IPS-20b (cell line): ENCODE measurements around the gene GLIPR1L2.
"Not testable (repeated sequence)": the region's sequence is repeated elsewhere in the genome, so short reads cannot be mapped to it uniquely, and the experiment has no call there.

Source experiments
- H3K27ac ChIP-seq: one replicate; pipeline ENCODE4 v1.5.1; 2013; ENCODE audit warnings: low read length
- H3K27me3 ChIP-seq: 2 replicates; pipeline ENCODE4 v1.6.1; 2013; ENCODE audit warnings: mild to moderate bottlenecking, low read length, inconsistent platforms; ENCODE audit not compliant: insufficient read depth
- H3K36me3 ChIP-seq: 2 replicates; pipeline ENCODE4 v1.6.1; 2013; ENCODE audit warnings: low read depth, mild to moderate bottlenecking, inconsistent platforms, low read length, moderate library complexity; ENCODE audit not compliant: insufficient read depth
- H3K4me1 ChIP-seq: 2 replicates; pipeline ENCODE4 v1.6.1; 2013; ENCODE audit warnings: mild to moderate bottlenecking, control low read depth, inconsistent platforms, low read length, moderate library complexity; ENCODE audit not compliant: insufficient read depth
- H3K4me3 ChIP-seq: 2 replicates; pipeline ENCODE4 v1.5.1; 2013; ENCODE audit warnings: mild to moderate bottlenecking, low read length, inconsistent platforms
- H3K9ac ChIP-seq: 2 replicates; pipeline ENCODE4 v1.6.1; 2013; ENCODE audit warnings: low read depth, mild to moderate bottlenecking, inconsistent platforms, low read length, moderate library complexity
- H3K9me3 ChIP-seq: 2 replicates; pipeline ENCODE4 v1.6.1; 2013; ENCODE audit warnings: mild to moderate bottlenecking, low read depth, low read length, inconsistent platforms; ENCODE audit not compliant: insufficient read depth

The GLIPR1L2 gene

DNA sequence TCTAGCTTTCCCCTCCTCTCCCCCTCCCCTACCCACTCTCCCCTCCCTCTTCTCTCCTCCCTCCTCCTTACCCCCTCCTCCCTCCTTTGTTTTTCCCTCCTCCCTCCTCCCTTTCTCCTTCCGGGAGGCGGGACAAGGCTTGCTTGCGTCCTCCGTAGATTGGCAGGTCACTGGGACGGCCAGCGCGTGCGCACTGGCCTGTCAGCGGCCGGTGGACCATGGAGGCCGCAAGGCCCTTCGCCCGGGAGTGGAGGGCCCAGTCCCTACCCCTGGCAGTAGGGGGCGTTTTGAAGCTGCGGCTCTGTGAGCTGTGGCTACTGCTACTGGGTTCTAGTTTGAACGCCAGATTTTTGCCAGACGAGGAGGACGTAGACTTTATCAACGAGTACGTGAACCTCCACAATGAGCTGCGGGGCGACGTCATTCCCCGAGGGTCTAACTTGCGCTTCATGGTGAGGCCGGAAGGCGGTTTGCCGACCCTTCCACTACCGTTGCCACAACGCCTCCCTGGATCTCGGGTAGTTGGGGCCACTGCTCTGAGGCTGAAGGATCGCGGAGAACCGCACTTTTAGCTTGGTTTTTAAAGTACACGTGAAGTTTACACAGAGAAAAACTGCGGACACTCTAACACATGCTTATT lies at the start of gene GLIPR1L2:
Gene GLIPR1L2 (plus strand): TSS at position 191 of the 640 bp plus-strand sequence. CDS start 28 bp downstream, at position 219.
- Histone ChIP-seq H3K36me3 (no peaks in the 10 kb centered on the region), H3K4me1 (peaks cover 2% of the 10 kb centered on the region; the same call in 1 of the 2 replicates), H3K27ac (no peak within 1 kb of the TSS), H3K9ac (peak within 1 kb of the TSS; percentile 73; the same call in 1 of the 2 replicates), H3K4me3 (peak within 1 kb of the TSS; percentile 73), H3K27me3 (no peaks in the 10 kb centered on the region), H3K9me3 (no peaks in the 10 kb centered on the region)

DNA sequence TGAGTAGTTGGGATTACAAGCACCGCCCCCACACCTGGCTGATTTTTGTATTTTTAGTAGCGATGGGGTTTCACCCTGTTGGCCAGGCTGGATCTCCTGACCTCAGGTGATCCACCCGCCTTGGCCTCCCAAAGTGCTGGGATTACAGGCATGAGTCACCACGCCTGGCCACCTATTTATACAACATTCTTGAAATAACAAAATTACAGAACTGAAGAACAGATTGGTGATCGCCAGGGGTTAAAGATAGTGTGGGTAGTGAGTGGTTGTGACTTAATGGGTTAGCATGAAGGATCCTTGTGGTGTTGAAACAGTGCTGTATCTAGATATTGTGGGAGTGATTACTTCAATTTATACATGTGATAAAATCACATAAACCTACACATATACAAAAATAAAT lies 49.0 kb upstream of the GLIPR1L2 start:
- H3K27me3 ChIP-seq = no peaks in the 10 kb centered on the region
- H3K9ac ChIP-seq = no peak overlapping the region
- no peaks in the 10 kb centered on the region for H3K36me3 ChIP-seq
- no peak overlapping the region for H3K27ac ChIP-seq
- H3K9me3 ChIP-seq = no peaks in the 10 kb centered on the region
- H3K4me1 ChIP-seq = no peaks in the 10 kb centered on the region
- no peak overlapping the region for H3K4me3 ChIP-seq

DNA sequence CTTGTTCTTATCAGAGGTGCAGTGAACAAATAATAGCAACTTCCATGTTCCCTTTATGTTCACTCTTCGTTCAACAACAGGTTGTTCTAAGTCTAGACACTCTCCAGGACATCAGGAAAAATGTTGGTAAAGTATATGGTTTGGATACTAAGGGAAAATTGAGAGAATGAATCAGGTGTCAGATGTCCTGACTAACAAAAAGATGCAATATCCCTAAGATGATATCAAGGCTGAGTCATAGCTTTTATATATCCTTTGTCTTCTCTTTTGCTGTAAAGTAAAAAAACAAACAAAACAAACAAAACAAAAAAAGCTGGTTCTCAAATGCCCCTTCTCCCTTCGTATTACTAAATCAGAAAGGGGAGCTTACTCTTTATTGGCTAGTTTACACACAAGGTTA lies 45.4 kb upstream of the GLIPR1L2 start:
- Histone ChIP-seq H3K27ac (no peak overlapping the region), H3K4me3 (no peak overlapping the region), H3K9me3 (no peaks in the 10 kb centered on the region), H3K36me3 (no peaks in the 10 kb centered on the region), H3K27me3 (no peaks in the 10 kb centered on the region), H3K4me1 (no peaks in the 10 kb centered on the region), H3K9ac (no peak overlapping the region)

DNA sequence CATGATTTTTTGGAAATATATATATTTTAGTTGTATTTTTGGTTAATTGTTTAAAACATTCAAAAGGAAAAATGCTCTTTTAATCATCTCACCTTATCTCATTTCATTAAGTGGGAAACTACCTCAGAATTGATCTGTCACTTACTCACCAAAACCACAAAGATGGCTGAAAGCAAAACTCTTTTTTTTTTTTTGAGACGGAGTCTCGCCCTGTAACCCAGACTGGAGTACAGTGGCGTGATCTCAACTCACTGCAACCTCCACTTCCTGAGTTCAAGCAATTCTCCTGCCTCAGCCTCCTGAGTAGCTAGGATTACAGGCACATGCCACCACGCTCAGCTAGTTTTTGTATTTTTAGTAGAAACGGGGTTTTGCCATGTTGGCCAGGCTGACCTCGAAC lies 44.7 kb upstream of the GLIPR1L2 start:
- H3K4me1 ChIP-seq, H3K36me3 ChIP-seq, H3K27me3 ChIP-seq, H3K4me3 ChIP-seq, H3K9ac ChIP-seq, H3K27ac ChIP-seq, H3K9me3 ChIP-seq: not testable (repeated sequence)

DNA sequence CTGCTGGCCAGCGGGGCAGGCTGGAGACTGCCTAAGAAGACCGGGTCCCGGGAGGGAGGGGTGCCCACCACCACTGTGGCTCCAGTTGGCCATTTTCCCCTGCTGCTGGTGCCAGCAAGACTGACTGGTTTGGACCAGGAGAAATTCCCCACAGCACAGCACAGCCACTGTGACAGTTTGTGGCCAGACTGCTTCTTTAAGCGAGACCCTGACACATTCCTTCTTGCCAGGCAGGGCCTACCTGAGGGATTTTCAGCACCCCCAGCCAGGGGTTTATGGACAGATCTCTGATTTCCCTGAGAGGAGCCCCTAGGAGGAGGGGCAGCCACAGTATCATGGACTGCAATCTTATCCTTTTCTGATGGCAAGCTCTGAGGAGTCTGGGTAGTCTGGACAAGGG lies 40.9 kb upstream of the GLIPR1L2 start:
- Histone ChIP-seq H3K9me3 (no peaks in the 10 kb centered on the region), H3K36me3 (no peaks in the 10 kb centered on the region), H3K9ac (no peak overlapping the region), H3K4me3 (no peak overlapping the region), H3K27me3 (no peaks in the 10 kb centered on the region), H3K27ac (no peak overlapping the region), H3K4me1 (no peaks in the 10 kb centered on the region)

DNA sequence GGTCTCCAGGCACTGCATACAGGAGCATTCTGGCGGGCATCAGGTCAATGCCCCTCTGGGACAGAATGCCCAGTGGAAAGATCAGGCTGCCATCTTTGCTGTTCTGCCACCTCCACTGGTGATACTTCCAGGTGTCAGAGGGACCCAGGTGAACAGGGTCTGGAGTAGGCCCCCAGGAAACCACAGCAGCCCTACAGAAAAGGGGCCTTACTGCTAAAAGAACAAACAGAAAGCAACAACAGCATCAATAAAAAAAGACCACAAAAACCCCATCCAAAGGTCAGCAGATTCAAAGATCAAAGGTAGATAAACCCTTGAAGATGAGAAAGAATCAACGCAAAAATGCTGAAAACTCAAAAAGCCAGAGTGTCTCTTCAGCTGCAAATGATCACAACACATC lies 40.5 kb upstream of the GLIPR1L2 start:
- H3K27ac ChIP-seq = no peak overlapping the region
- no peaks in the 10 kb centered on the region for H3K27me3 ChIP-seq
- no peak overlapping the region for H3K9ac ChIP-seq
- H3K36me3 ChIP-seq = no peaks in the 10 kb centered on the region
- H3K9me3 ChIP-seq = 0 out of 2 replicates have a peak, but pooled peaks cover 4% of the 10 kb centered on the region
- no peak overlapping the region for H3K4me3 ChIP-seq
- no peaks in the 10 kb centered on the region for H3K4me1 ChIP-seq

DNA sequence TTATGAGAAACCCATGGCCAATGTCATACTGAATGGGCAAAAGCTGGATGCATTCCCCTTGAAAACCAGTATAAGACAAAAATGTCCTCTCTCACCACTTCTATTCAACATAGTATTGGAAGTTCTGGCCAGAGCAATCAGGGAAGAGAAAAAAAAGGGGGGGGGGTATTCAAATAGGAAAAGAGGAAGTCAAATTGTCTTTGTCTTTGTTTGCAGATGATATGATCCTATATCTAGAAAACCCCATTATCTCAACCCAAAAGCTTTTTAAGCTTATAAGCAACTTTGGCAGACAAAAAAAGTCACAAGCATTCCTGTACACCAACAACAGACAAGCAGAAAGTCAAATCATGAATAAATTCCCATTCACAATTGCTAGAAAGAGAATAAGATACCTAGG lies 36.9 kb upstream of the GLIPR1L2 start:
- H3K4me1 ChIP-seq = no peaks in the 10 kb centered on the region
- no peaks in the 10 kb centered on the region for H3K27me3 ChIP-seq
- no peak overlapping the region for H3K4me3 ChIP-seq
- no peak overlapping the region for H3K27ac ChIP-seq
- 0 out of 2 replicates have a peak, but pooled peaks cover 4% of the 10 kb centered on the region for H3K9me3 ChIP-seq
- no peaks in the 10 kb centered on the region for H3K36me3 ChIP-seq
- H3K9ac ChIP-seq = no peak overlapping the region

DNA sequence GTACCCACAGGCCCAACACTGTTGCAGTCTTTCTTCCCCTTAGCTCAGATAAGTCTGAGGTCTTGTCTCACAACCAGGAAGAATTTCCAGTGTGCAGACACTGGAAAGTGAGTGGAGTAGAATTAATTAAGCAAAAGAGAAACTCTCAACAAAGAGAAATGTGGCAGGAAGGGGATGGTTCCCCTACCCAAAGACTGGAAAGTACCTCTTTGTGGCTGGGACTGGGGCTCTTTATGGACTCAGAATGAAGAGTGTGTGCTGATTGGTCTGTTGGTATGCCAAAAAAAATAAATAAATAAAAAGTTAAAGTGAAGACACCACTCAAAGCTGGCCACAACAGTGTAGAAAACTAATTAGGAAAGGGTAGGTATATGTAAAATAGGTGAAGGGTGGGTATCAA lies 30.0 kb upstream of the GLIPR1L2 start:
- Histone ChIP-seq H3K4me1 (peaks cover 10% of the 10 kb centered on the region), H3K36me3 (no peaks in the 10 kb centered on the region), H3K27me3 (no peaks in the 10 kb centered on the region), H3K27ac (no peak overlapping the region), H3K4me3 (no peak overlapping the region), H3K9ac (no peak overlapping the region), H3K9me3 (no peaks in the 10 kb centered on the region; the same call in 1 of the 2 replicates)

DNA sequence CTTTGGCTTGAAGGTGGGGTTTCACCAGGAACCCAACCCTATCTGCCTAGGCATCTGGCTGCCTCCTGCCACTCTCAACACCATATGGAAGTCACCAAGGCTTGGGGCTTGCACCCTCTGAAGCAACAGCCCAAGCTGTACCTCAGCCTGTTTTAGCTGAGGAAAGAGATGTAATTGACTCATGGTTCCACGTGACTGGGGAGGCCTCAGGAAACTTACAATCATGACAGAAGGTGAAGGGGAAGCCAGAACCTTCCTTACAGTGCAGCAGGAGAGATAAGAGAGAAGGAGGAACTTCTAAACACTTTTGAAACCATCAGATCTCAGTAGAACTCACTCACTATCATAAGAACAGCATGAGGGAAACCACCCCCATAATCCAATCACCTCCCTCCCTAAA lies 29.5 kb upstream of the GLIPR1L2 start:
- no peak overlapping the region for H3K9ac ChIP-seq
- H3K36me3 ChIP-seq = no peaks in the 10 kb centered on the region
- H3K27me3 ChIP-seq = no peaks in the 10 kb centered on the region
- no peaks in the 10 kb centered on the region; the same call in 1 of the 2 replicates for H3K9me3 ChIP-seq
- H3K27ac ChIP-seq = no peak overlapping the region
- H3K4me3 ChIP-seq = no peak overlapping the region
- H3K4me1 ChIP-seq = peaks cover 15% of the 10 kb centered on the region

DNA sequence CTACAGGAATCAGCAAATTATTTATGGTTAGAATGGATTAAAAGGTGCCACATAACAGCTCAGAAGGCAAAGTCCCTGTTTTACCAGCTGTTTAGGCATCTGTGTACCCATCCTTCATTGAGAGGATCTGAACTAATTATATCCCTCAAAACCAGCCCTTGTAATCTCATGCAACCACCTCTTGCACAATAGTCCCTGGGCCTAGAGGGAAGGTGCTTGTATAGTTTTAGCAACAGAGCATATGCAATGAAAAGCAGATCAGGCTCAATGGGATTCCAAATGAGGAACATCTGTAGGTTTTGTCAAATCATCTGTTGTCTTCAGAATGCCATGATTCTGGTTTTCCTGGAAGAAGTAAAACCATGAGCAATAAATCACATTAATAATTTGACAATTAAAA lies 26.0 kb upstream of the GLIPR1L2 start:
- Histone ChIP-seq H3K27ac (no peak overlapping the region), H3K4me3 (no peak overlapping the region), H3K36me3 (no peaks in the 10 kb centered on the region), H3K9ac (no peak overlapping the region), H3K27me3 (no peaks in the 10 kb centered on the region), H3K9me3 (no peaks in the 10 kb centered on the region; the same call in 1 of the 2 replicates), H3K4me1 (peaks cover 15% of the 10 kb centered on the region)

DNA sequence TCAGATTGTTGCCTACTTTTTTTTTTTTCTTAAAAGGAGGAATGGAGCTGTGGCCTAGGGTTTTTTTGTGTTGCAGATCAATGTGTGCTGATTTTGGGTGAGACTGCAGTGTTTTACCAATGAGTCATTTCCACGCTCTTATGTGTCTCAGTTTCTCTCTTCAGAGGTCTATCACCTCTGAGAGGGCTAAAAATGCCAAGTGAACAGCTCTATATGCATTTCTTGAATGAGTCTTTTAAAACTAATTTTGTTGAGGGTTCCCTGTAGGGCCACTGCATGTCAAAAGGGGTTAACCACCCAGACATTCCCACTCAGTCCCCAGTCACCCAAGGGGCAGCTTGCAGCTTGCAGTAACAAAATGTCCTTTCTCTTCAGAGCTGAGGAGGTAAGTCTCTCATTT lies 24.3 kb upstream of the GLIPR1L2 start:
- H3K4me1 ChIP-seq = peaks cover 15% of the 10 kb centered on the region
- H3K27ac ChIP-seq = no peak overlapping the region
- H3K9ac ChIP-seq = no peak overlapping the region
- peak overlapping the region; percentile 53 for H3K4me3 ChIP-seq
- H3K27me3 ChIP-seq = no peaks in the 10 kb centered on the region
- no peaks in the 10 kb centered on the region; the same call in 1 of the 2 replicates for H3K9me3 ChIP-seq
- no peaks in the 10 kb centered on the region for H3K36me3 ChIP-seq

DNA sequence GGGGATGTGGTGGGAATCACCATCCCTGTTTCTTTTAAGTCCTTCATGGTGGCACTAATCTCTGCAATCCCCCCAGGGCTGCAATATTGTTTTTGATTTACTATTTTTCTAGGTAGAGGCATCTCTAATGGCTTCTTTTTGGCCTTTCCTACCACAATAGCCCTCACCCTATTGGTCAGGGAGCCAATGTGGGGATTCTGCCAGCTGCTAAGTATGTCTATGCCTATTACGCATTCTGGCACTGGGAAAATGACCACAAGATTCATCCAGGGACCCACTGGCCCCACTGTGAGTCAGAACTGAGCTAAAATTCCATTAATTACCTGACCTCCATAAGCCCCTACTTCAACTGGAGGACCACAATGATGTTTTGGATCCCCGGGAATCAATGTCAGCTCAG lies 15.9 kb upstream of the GLIPR1L2 start:
- Histone ChIP-seq H3K4me1 (no peaks in the 10 kb centered on the region), H3K27me3 (no peaks in the 10 kb centered on the region), H3K27ac (no peak overlapping the region), H3K4me3 (no peak overlapping the region), H3K36me3 (no peaks in the 10 kb centered on the region), H3K9me3 (no peaks in the 10 kb centered on the region), H3K9ac (no peak overlapping the region)
